NCI-H510A treated with DMSO at 0.1 percent for 48 hours (cell line): ENCODE data around the gene F7.

Source experiments
- DNase-seq: peaks from one replicate; lab custom pipeline; 2025; lab: John Stamatoyannopoulos, UW

Gene F7

DNA sequence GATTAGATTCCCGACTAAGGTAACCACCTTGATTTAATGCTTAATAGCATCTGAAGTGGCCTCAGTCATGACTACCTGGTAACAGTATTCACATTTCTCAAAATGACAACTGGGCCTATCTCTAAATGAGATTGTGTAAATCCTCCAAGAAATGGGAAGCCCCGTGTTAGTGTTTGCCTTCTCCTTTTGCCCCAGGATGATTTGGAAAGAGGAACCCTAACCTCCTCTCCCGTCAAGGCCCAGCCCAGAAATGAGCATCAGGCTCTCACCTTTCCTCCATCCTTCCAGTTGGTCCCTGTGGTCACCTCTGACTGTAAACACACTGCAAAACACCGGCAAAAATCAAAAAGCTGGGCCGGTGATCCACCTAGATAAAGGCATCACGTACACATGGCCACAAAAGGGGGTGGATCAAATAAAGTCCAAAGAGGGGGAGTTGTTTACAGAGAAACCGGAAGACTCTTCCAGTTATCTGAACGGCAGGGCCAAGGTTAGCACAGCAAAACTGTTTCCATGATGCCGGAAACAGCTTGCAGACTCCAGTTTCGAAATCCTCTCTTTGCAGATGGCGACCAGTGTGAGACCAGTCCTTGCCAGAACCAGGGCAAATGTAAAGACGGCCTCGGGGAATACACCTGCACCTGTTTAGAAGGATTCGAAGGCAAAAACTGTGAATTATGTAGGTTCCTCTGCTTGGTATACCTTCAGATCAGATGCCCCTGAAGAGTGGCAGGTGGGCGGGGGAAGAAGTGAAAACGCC, 33.4 kb downstream of the F7 start:
- no peak for DNase-seq

DNA sequence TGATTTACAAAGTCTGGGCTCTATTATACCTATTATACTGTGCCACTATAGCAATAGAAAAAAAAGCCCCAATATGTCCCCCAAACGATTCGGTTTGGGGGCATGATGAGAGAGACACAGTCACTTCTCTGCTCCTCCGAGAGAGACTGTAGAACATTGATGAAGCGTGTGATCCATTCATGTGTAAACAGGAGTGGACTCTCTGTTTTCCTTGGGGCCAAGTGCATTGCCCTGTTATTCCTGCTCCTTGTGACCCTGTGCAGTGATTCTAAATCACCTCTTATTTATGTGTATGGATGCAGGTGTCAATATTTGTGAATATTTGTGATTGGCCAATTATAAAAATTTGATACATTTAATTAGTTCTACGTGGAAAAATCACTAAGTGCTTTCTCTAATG, 34.0 kb downstream of the F7 start:
- no peak for DNase-seq

DNA sequence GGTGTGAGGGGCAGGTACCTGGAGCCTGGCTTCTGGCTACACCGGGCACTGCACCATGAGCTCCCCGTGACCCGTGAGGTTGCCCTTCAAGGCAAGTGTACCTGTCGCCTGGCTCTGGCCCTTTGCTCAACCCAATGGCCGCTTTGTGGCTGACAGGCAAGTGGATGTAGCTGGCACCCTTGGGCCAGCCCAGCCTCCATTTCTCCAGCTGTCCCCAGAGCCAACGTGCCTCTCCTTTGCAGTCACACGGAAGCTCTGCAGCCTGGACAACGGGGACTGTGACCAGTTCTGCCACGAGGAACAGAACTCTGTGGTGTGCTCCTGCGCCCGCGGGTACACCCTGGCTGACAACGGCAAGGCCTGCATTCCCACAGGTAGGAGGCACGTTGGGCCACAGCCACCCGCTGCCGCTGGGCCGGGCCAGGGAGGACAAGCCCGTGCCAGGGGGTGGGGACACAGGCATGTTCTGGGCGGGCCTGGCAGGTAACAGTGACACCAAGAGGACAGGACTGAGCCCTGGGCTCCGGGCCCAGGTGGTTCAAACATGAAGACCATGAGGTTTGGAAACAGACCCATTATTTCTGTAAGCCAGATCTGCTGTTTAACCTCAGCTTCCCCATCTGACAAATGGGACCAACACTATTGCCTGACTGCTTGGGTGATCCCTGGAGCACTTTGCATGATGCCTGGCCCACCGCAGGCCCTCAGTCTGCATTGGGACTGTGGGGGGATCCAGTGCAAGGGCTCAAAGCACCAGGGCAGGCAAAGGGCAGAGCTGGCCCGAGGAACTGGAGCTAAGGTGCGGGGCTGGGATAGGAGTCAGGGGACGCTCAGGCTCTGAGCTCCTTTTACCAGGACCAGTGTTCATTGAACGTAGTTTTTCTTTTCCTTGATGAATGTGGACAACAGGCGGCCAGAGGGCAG, 35.3 kb downstream of the F7 start:
- DNase-seq: no peak

DNA sequence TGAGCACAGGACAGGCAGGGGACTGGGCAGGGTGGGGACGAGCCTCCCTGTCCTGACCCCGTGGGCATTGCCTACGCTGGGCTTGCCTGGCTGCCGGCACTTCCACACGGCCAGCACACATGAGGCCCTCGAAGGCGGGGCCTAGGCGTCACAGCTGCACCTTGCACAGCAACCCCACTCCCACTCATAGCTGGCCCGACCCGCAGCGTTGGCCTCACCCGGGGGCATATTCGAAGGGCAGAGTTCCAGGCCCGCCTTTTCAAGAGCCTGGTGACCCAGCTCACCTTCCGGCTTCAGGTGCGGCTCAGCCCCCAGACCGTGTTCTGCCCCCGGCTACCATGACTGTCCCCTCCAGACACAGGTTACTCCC, 36.0 kb downstream of the F7 start:
- no peak for DNase-seq

DNA sequence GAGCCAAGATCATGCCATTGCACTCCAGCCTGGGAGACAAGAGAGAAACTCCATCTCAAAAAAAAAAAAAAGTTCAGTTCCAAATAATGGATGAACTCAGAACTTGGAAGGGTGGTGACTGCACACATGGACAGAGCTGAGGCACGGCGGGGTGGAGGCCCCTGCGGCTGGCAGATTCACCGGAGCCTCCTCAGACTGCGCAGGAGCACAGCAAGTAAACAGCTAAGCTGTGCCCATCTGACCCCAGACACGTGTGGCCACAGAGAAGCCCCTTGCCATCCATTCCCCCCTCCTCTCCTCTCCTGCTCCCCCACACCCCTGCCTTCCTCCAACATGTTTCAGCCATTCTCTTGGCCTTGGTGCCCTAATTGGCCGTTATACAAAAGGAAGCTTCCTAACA, 37.3 kb downstream of the F7 start:
- DNase-seq: no peak

DNA sequence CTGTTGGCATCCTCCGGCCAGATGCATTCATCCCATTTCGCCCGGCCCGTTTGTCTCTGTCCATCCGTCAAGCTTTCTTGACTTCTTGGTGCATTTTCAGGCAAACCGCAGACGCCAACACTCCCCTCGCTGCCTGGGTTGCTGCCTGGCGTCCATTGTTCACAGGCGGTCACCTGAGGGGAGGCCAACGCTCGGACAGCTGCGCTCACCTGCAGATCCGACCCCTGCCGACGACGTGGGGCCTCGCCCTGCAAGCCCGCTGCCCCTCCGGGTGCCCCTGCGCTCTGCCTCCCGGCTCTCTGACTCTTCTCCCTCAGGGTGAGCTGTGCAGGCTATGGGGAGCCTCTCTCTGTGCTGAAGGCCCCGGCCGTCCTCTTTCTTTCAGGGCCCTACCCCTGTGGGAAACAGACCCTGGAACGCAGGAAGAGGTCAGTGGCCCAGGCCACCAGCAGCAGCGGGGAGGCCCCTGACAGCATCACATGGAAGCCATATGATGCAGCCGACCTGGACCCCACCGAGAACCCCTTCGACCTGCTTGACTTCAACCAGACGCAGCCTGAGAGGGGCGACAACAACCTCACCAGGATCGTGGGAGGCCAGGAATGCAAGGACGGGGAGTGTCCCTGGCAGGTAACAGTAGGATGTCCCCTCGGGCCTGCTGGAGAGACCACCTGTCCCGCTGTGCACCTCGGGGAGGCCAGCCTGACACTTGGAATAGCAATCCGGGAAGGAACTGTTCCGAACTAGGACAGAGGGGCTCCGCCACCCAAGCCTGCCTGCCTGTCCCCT, 38.1 kb downstream of the F7 start:
- DNase-seq: no peak

DNA sequence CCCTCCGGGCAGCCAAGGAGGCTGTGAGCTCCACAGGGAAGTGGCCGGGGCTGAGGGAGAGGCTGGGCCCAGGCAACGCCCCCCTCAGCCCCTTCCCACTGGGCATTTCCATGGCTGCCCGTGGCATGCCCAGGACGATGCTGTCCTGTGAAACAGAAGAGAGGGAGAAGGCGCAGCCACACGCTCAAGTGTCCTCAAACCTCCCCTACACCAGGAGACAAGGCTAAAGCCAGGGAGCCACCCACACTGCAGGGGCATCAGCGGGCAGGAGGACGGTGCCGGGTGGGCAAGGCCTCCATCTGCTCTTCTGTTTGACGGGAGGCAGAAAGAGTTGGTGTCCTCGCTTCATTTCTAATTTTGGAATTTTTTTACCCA, 38.7 kb downstream of the F7 start:
- no peak for DNase-seq

DNA sequence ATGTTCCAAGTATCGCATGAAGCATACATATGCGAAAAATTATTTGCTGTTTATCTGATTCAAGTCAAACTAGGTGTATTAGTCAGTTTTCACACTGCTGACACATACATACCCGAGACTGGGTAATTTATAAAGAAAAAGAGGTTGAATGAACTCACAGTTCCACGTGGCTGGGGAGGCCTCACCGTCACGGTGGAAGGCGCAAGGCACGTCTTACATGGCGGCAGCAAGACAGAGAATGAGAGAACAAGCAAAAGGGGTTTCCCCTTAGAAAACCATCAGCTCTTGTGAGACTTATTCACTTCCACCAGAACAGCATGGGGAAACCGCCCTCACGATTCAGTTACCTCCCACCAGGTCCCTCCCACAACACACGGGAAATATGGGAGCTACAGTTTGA, 39.9 kb downstream of the F7 start:
- no peak for DNase-seq

DNA sequence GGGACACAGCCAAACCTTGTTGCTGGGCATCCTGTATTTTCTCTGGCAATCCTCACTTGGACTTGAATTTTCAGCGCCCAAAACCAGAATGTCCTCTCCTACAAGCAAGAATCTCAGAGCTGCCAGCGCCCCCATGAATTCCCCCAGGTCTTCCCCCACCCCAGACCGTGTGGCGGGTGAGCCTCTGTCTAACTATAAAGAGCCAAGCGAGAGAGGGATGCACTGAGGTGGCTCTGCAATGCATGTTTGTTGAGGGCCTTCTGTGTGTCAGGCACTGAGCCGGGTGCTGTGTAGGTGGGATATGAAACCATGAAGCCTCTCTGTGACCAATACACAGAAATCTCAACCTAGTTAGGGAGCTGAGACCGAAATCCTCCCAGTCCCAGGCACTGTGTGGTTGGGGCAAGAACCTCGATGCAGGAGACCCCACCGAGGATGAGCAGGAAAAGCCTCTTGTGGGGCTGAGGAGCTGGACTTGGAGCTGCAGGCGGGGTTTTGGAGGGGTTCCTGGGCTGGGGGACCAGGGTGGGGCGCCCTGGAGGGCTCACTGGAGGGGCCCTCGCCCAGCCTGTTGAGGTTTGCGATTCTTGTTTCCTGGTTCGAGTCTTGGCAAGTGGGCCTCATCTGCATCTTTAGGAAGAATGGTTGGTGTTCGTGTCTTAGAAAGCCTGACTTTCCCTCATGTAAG, 40.5 kb downstream of the F7 start:
- no peak for DNase-seq

DNA sequence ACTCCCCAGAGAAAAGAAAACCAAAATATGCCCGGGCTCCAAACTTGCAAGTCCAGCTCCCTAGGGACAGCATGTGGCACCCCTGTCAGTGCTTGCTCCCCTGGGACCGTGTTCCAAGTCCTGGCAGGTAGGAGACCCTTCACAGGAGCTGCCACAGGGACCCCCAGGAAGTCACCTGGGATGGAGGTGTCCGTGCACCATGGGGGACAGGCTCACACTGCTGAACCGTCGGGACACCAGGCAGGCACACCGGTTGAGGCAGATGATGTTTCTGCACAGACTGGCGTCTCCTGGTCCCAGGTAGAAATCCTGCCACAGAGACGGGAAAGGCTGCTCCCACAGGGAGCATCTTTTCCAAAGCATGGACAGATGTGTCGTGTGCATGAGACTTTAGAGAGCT, 41.2 kb downstream of the F7 start:
- DNase-seq: no peak

DNA sequence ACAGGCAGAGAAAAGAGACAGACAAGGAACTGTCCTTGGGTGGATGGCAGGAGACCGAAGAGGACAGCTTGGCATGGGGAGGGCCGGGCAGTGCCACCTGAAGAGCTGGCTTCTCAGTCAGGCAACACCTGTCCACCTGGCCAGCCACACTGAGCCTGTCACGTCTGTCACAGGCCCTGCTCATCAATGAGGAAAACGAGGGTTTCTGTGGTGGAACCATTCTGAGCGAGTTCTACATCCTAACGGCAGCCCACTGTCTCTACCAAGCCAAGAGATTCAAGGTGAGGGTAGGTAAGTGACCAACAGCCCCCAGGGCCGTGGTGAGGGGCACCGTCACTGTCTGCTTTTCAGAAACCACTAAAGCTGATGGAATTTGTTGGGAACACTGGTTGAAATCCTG, 41.6 kb downstream of the F7 start:
- DNase-seq: no peak

DNA sequence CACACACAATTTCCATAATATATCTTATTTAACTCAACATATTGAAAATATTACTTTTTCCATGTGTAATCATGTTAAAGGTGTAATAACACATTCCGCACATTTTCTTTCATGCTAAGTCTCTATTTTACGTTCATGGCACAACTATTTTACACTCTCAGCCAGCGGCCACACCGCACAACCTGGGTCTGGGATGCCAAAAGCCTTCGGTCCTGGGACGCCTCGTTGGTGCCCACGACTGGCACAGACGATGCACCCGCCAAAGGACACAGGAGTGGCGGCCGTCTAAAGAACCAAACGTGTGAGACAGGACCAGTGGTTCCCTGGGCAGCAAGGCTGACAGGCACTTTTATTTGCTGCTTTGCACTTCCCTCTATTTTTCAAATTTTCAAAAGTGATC, 42.8 kb downstream of the F7 start:
- no peak for DNase-seq

DNA sequence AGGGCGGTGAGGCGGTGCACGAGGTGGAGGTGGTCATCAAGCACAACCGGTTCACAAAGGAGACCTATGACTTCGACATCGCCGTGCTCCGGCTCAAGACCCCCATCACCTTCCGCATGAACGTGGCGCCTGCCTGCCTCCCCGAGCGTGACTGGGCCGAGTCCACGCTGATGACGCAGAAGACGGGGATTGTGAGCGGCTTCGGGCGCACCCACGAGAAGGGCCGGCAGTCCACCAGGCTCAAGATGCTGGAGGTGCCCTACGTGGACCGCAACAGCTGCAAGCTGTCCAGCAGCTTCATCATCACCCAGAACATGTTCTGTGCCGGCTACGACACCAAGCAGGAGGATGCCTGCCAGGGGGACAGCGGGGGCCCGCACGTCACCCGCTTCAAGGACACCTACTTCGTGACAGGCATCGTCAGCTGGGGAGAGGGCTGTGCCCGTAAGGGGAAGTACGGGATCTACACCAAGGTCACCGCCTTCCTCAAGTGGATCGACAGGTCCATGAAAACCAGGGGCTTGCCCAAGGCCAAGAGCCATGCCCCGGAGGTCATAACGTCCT, 43.4 kb downstream of the F7 start:
- DNase-seq: no peak

DNA sequence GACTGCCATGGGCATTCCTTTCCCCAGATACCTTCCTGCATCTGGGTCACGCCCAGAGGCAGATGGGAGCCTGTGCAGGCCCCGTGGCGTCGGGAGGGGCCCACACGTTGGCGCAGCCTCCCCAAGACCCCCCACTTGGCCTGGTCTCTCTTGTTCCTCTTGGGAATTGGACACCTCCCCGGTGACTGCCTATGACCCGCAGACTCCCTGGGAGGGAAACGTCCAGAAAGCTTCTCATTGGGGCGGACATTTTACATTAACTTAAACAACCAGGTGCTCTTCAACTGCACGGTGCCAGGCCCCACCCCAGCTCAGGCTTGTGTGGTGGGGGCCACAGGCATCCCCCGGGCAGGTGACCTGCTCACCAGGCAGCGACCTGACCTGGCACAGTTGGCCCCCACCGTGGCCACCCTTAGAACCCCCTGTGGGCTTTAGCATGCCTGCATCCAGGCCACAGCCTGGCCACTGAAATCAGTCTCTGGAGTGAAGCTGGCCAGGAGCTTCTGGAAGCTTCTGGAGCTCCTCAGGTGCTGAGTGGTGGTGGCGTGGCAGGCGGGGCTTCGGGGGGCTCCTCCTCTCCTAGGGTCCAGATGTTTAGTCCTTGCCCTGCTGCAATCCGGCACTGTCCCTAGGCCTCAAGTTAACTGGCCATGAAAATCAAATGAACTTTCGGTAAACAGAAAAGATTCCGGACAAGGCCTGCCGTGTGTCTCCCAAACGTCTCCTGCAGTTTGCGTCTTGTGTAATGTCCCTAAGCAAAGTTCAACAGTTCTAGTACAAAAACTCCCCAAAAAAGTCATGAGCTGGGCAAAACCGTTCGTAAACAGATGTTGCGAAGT, 44.3 kb downstream of the F7 start:
- DNase-seq: no peak

DNA sequence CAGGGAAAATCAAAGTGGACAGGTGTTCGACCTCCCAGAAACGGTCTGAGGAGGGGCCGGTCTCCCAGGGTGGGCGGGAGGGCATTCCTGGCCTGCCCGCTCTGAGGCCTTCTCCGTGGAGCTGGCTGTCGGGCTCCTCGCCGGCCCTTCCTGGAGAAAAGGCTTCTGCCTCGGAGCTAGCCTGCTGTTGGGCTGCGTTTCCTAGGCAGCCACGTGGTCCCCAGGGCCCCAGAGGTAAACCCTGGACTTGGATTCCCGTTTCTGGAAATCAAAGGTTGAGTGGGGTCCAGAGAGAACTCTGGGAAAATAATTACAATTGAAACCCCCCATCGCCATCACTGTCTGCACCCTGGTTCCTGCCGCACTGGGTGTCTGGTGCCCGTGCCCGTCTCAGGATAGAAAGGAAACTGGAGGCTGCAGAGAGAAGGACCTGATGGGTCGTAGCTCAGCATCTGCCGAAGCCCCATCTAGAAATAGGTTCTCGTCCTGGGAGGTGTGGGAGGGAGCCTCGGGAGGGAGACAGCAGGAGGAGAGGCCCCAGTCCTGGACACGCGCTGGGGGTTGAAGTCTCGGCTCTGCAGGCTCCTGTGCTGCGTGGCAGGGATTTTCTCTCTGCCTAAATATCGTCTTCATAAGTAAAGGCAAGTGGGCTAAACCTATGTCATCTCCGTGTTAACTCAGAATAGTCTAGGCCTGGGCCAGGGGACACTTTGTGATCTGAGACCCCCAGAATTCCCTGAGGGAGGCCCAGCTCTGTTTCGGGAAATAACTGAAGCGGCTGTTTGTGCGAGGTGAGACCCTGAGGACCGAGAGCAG, 45.2 kb downstream of the F7 start:
- no peak for DNase-seq

DNA sequence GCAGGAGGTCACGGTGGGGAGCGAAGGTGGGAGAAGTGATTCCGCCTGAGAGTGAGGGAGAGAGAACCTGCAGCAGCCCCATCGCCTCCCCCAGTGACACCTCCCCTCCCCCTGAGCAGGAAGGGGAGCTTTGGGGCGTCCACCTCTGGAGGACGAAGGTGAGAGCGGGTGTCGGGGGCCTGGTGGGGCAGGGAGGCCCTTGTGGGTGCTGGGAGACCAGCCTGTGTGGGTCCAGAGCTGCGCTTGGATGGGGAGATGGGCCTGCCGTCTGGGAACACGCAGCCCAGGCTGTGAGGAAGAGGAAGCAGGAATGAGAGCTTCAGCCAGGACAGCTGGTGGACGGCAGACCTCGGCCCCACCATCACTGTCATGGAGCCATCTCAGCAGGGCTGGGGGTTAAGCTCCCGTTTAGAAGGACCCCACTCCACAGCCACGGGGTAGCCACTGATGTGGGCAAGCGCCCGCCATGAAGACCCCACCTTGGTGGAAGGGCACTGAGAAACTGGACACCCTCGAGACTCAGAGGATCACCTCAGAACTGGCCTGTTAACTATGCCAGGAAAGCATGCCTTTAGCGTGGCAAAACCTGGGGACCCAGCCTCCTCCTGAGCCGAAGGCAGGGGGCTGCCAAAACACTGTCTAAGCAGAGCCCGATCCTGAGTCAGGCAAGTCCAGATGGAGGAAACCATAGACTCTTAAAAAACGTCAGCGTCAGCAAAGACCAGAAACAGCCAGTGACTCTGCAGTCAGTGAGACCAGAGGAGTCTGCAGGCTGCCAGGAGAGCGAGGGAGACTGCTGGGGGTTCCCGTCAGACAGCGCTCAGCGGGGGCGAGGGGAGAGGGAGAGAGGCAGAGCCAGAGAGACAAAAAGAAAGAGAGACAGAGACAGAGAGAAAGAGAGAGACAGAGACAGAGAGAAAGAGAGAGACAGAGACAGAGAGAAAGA, 46.4 kb downstream of the F7 start:
- no peak for DNase-seq

DNA sequence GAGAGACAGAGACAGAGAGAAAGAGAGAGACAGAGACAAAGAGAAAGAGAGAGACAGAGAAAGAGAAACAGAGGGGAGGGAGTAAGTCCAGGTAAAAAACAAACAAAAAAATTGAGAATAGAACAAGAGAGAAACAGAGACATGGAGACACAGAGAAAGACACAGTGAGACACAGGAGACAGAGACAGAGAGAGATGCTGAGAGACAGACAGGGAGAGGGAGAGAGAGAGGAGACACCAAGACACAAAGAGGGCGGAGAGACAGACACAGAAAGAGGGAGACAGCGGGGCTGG, 47.0 kb downstream of the F7 start:
- DNase-seq: no peak

DNA sequence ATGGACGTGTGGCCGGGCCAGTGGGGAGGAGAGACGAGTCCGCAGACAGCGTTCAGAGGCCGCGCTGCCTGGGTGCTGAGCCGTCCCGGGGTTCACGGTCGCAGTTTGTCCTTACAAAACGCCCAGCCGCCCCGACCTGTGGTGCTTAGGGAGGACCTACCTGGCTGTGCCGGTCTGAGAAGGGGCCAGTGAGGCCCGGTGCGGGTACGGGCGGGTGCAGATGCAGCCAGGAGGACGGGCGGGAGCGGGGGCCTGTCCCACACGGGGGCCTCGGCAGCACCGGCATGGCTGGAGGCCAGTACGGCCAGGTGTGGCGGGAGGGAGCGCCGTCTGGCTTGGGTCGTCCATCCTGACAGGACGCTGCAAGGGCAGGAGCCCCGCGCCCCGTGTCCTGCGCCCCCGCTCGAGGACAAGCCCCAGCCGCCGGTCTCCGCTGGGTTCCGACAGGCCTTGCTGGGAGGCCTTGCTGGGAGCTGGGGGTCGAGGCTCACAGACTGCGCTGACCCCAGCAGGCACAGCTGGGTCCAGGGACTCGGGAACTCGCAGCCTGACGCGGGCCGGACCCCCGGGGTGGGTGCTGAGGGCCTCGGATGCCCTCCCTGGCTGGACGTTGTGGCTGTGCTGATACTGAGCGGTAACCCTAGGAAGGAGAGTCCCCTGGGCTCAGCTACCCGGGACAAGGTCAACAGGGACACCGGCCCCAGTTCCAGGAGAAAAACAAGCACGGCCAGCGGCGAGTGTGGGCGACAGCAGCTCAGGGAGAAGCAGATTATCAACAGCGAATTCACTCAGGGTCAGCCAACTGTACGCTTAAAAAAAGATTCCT, 47.6 kb downstream of the F7 start:
- no peak for DNase-seq
